Kidney tubule cell (primary cell): Measurements from ENCODE around the gene LDLRAD1.
"Not testable (repeated sequence)": the region's sequence is repeated elsewhere in the genome, so short reads cannot be mapped to it uniquely, and the experiment has no call there.

ENCODE experiments used
- DNase-seq: peaks from one replicate; pipeline ENCODE4 v3.0.0-alpha.2; 2018; ENCODE audit warnings: low spot score

The LDLRAD1 gene

GRCh38 chr1:54017979-54018378, at the start of gene LDLRAD1:
TSS of gene LDLRAD1 (minus strand) at chr1:54018186. CDS start at chr1:54018112, 74 bp downstream.
- no peak for DNase-seq

DNA sequence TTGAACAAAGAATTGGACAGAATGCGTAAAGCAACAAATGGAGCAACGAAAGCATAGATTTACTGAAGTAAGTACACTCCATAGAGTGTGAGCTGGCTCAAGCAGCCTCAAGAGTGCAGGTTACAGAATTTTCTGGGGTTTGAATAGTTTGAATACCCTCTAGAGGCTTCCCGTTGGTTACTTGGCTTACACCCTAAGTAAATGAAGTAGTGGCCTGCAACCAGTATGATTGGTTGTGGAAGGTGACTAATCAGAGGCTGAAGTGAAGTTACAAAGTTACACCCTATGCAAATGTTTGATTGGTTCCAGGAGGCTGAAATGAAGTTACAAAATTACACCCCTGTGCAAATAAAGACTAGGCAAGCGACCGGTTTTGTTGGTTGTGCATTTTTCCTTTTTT, 46.3 kb upstream of the LDLRAD1 start:
- DNase-seq: no peak

DNA sequence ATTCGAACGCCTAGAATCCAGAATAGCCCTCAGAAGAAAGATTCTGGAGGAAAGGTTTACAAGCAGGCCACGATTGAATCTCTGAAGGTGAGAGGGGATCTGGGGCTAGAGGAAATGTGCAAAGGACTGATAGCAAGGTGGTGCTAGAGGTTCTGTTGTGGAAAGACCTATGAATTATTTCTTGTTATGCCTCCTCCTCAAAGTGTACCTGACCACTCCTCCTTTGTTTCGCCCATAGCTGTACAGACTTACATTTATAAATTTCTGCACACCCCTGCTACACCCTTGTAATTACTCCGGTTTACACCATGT, 36.4 kb upstream of the LDLRAD1 start:
- no peak for DNase-seq

DNA sequence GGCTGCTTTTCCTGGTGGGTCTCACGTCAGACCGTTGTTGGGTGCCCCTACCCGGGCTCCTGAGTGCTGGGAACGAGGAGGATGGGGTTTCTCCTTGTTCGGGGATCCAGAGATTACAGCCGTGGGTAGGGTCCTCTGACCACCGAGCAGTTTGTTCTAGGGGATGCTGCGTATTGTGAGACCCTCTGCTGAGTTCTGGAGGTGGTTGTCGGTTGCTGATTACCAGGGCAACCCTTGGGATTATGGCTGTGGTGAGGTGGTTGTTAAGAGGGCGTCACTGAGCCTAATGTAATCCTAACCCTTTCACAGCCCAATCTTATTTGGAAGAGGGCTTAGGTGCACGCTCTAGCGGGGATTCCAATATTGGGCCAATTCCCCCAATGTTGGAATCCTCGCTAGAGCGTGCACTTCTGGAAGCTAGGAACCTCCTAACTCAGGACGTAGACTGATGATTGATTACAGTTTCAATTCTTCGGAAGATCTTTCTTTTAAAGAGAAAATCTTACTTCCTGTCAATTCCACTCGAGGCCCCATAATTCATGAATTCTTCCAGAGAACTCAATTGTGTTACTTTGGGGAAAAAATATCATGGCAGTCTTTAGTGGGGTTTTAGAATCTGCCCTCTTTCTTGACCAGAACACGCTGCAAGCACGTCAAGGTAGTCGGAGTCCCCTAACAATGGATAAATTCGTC, 35.9 kb upstream of the LDLRAD1 start:
- peak; percentile 19 for DNase-seq

GRCh38 chr1:54052934-54053744, 35.2 kb upstream of the LDLRAD1 start, which contains the start of the genes TCEANC2 and TMEM59:
TSS of gene TCEANC2 (plus strand) at chr1:54053608. CDS start at chr1:54054423, 815 bp downstream.
TSS of gene TMEM59 (minus strand) at chr1:54053204. CDS start at chr1:54053188, 16 bp downstream.
- DNase-seq: peak; percentile 100

DNA sequence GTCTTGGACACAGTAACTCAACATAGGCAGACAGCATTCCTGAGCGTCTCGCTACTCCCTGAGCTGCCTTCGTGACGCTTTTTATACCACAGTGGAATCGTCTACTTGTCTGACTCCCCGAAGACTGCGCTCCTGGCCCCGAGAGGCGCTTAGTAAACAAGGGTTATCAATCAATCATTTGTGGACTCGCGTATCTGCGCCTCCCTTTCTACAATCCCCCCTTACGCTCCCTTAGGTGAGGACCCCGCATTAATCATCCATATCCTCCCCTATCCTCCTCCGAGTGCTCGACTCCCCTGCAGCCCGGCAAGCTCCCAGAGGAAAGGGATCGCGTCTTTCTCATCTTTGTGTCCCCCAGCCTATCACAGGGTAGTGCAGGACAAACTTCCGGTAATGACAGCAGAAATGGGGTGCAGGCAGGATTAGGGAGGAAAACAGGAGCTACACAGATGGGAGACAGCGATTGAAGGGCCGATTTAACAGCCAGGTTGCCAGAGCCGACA, 34.5 kb upstream of the LDLRAD1 start:
- peak; percentile 63 for DNase-seq

GRCh38 chr1:54051933-54052430, 34.0 kb upstream of the LDLRAD1 start:
- DNase-seq: peak; percentile 18

- not testable (repeated sequence) for DNase-seq
Measured at GRCh38 chr1:54050435-54050834, 32.4 kb upstream of the LDLRAD1 start.

DNA sequence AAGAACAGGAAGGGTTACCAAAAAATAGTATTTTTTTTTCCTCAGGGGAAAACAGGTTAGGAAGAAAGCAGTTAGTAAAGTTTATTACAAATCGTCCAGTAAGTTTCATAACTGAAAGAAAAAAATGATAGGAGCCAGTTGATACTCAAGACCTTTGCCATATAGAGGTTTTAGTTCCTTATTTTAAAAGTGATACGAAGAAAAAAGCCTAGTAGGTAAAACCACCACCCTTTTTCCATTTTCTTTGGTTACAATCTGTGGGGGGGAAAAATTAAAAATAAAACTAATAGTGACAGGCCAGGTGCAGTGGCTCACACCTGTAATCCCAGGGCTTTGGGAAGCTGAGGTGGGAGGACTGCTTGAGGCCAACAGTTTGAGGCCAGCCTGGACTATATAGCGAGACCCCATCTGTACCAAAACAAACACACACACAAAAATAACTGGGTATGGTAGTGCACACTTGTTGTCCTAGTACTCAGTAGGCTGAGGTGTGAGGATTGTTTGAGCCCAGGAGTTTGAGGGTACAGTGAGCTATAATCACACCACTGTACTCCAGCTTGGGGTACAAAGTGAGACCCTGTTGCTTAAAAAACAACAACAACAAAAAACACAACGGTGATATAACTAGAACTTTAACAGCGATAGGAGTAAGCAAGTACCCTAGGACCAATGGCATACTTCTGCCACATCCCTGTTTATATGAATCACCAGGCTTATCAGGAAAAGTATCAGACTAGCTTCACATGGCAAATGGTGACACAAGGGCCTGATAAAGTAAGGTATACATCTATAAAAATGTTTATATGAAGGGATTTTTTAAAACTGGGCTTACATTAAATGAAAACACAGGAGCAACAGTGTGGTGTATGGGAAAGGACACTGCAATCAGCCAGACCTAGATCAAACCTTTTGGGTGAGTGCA, 29.7 kb upstream of the LDLRAD1 start:
- no peak for DNase-seq

DNA sequence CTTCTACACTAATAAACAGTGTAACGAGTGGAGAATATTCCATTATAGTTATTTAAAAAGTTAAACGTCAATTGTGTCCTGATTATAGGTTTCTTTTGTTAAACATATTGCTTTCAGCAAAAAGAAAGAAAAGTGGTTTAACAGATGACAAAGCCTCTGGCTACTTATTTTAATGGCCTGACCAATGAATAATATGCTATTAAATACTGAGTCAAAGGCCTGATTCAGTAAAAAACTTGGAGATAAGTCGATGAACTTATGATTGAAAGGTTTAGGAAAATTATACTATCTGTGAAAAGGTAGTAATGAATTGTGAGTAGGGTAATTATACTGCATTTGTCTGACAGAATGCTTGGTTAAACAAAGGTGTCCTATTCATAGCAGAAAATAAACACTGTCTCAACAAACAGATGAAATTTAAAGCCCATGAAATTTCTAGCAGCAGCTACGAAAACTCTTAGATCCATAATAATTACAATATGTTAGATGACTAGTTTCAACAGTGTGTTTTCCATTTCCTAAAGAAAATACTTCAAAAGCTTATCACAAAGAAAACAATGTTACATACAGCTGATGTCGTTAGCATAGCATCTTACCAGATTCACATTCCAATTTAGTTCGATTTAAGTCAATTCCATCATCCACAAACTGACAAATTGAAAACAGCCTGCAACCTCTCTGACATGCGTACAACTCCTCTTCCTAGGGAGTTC, 28.8 kb upstream of the LDLRAD1 start:
- DNase-seq: no peak

GRCh38 chr1:54045496-54045895, 27.5 kb upstream of the LDLRAD1 start:
- DNase-seq: no peak

DNA sequence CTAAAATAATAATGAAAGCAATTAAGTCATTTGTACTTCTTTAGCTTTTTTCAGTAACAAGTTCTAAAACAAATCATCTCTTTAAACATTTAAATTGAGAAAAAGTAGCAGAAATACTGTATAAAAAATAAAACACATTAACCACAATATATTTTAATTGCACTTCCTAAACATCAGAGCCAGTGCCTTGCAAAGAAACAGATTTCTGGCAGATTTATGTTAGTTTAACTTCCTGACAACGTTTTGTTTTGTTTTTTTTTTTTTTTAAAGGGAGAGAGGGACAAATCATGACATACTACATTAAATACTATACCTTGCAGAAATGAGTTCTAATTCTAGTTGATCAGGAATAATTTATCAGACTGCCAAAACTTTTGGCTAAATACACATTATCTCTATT, 23.8 kb upstream of the LDLRAD1 start:
- no peak for DNase-seq

- DNase-seq: no peak
Measured at GRCh38 chr1:54037476-54037875, 19.5 kb upstream of the LDLRAD1 start.

- DNase-seq: no peak
Measured at GRCh38 chr1:54028306-54029251, 10.6 kb upstream of the LDLRAD1 start.

- no peak for DNase-seq
Measured at GRCh38 chr1:54027848-54028247, 9.9 kb upstream of the LDLRAD1 start.

DNA sequence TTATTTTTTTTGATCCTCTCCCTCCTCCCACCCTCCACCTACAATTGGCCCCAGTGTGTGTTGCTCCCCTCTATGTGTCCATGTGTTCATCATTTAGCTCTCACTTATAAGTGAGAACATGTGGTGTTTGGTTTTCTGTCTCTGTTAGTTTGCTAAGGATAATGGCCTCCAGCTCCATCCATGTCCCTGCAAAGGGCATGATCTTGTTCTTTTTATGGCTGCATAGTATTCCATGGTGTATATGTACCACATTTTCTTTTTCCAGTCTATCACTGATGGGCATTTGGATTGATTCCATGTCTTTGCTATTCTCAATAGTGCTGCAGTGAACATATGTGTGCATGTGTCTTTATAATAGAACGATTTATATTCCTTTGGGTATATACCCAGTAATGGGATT, 6.8 kb upstream of the LDLRAD1 start:
- DNase-seq: not testable (repeated sequence)

DNA sequence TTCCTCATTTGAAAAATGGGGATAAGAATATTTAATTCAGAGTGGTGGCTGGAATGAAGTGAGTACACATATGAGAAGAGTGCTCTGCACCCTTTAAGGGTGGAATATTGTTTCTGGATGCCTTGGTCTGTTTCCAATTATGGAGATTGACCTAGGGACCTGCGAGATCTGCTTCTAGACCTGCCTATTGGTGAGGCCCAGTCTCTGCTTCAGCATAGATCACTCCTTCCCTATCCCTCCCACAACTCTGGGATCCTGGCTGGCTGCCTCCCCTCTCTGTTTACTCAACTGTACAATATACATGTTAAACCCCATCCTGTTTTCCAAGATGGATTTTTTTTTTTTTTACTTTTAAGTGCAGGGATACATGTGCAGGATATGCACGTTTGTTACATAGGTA, 6.4 kb upstream of the LDLRAD1 start:
- no peak for DNase-seq

GRCh38 chr1:54019562-54020176, 1.7 kb upstream of the LDLRAD1 start:
- not testable (repeated sequence) for DNase-seq

DNA sequence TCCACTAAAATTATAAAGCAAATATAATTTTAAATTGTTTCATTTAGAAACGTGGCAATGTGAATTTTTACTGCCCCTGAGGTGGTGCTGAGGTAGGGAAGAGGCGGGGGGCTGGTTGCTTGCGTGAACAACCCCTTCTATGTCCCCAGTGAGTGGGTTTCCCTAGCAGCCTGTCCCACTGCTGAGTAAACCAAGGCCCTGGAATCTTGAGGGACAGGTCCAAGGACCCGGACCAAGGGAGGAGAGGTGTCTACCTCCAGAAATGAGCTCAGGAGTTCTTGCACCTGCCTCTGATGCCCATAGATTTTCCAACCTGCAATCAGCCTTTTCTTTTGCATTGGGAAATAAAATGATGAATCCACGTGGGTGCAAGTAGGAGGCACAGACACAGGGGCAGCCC, 649 bp upstream of the LDLRAD1 start:
- DNase-seq: no peak
